ENCODE results near the gene CAV1. TPM values are rescaled to one million over a fixed set of nuclear protein-coding genes. Genes with fewer than 3 reads are reported as not detected.

The CAV1 gene
- total RNA-seq, 1 experiment from 2014 or later = 20.2 TPM

- Histone ChIP-seq H3K79me2 (ENCODE audit: insufficient read depth, low read length) (no peaks in the 10 kb centered on the region), H3K79me1 (ENCODE audit: insufficient read depth, low read depth, low read length, poor library complexity, severe bottlenecking) (no peaks in the 10 kb centered on the region), H3K9me3 (ENCODE audit: control insufficient read depth, low read depth, low read length) (no peaks in the 10 kb centered on the region), H3K56ac (ENCODE audit: insufficient read length, low read depth, low read length) (no peak overlapping the region), H3K23ac (ENCODE audit: insufficient read length, low read depth, low read length) (no peak overlapping the region), H2BK5ac (ENCODE audit: insufficient read length, low read length) (no peak overlapping the region), H3K4me2 (ENCODE audit: insufficient read depth, insufficient read length, low read length) (no peak overlapping the region), H3T11ph (ENCODE audit: low read length) (no peak overlapping the region), H4K5ac (ENCODE audit: insufficient read length, low read depth, low read length) (no peak overlapping the region), H2BK20ac (ENCODE audit: low read depth, low read length, poor library complexity, severe bottlenecking) (no peak overlapping the region), H3K18ac (ENCODE audit: insufficient read length, low read depth, low read length) (no peak overlapping the region), H2BK120ac (ENCODE audit: low read depth, low read length, poor library complexity, severe bottlenecking) (no peak overlapping the region), H3K27me3 (ENCODE audit: insufficient read depth, low read length) (no peaks in the 10 kb centered on the region), H2AK5ac (ENCODE audit: insufficient read length, low read length) (no peak overlapping the region), H3K4me1 (ENCODE audit: insufficient read depth, low read length) (no peaks in the 10 kb centered on the region), H2AFZ (ENCODE audit: low read length) (no peak overlapping the region), H3K9ac (ENCODE audit: extremely low read depth, insufficient read length, low read length) (no peak overlapping the region), H3K23me2 (ENCODE audit: insufficient read length, low read depth, low read length, poor library complexity, severe bottlenecking) (no peaks in the 10 kb centered on the region), H4K8ac (replicated peaks; ENCODE audit: insufficient read length, low read depth, low read length) (no peak overlapping the region), H2BK15ac (ENCODE audit: low read depth, low read length) (no peak overlapping the region), H4K91ac (ENCODE audit: insufficient read length, low read depth, low read length) (no peak overlapping the region), H3K14ac (ENCODE audit: insufficient read depth, low read length) (no peak overlapping the region), H4K20me1 (ENCODE audit: control insufficient read depth, insufficient read depth, insufficient read length) (no peaks in the 10 kb centered on the region), H3K27ac (ENCODE audit: insufficient read length, low read depth, low read length) (no peak overlapping the region), H3K4ac (ENCODE audit: low read depth, low read length) (no peak overlapping the region), H2BK12ac (ENCODE audit: insufficient read length, low read depth, low read length) (no peak overlapping the region)
- no peak for DNase-seq
- Mint-ChIP-seq H3K27me3 (ENCODE audit: low read depth) (no peaks in the 10 kb centered on the region), H3K36me3 (ENCODE audit: insufficient read depth in 1 of 3, low read depth in 3 of 3) (peaks cover 0 to 9% (median 0%) of the 10 kb centered on the region in 3 experiments; a peak in 1 of 7 replicates), H3K27ac (no peak overlapping the region), H3K4me1 (peaks cover 0 to 1% of the 10 kb centered on the region in 2 experiments; a peak in 1 of 4 replicates), H3K9me3 (no peaks in the 10 kb centered on the region), H3K4me3 (no peak overlapping the region)
- no CpG with 5 or more reads among the region's 4 CpGs for WGBS (ENCODE audit: extremely low coverage, insufficient read length, low lambda C conversion rate)
- TF ChIP-seq CTCF (conservative IDR thresholded peaks at IDR 0.05) = no peak
Measured at GRCh38 chr7:116554911-116555310, 30.1 kb downstream of the CAV1 start.

Measured in H9 (cell line).